IPS DF 4.7 (cell line): ENCODE data around the gene KLK11.

Source experiments
- DNase-seq: peaks from one replicate; pipeline ENCODE4 v3.0.0-alpha.2; 2013; ENCODE audit warnings: low spot score; ENCODE audit errors: extremely low read depth

KLK11 gene, protein sequence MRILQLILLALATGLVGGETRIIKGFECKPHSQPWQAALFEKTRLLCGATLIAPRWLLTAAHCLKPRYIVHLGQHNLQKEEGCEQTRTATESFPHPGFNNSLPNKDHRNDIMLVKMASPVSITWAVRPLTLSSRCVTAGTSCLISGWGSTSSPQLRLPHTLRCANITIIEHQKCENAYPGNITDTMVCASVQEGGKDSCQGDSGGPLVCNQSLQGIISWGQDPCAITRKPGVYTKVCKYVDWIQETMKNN

DNA sequence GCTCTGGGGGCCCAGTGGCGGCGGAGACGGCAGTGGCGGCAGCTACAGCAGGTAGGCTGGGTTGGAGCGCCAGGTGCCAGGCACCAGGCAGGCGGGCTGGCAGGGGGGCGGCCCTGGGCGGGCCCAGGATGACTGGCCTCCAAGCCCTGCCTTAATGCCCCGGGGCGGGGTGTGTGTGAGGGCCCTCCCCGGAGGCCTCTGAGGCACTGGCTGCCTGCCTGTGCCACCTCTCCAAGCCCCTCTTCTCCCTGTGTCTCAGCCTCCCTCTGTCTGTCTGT is at the start of gene KLK11:
KLK11 (minus strand) TSS at position 63 of the 278 bp plus-strand sequence. CDS start 985 bp downstream, outside the sequence.
- no peak for DNase-seq

DNA sequence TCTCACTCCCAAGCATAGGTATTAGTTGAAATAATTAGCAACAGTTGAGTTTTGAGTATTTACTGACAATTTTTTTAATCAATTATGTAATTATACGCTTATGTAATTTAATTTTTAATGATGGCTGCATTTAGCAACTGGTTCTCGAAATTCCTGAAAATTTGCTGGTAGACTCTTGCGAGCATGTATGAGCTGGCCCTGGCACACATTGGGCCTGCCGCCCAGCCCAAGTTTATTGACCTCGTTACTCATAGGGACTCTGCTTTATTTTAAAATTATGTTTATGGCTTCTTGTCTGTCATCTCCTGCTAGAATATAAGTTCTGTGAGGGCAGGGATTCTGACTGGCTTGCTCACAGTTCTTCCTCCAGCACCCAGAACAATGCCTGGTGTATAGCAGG is 49.6 kb upstream of the KLK11 start:
- no peak for DNase-seq

DNA sequence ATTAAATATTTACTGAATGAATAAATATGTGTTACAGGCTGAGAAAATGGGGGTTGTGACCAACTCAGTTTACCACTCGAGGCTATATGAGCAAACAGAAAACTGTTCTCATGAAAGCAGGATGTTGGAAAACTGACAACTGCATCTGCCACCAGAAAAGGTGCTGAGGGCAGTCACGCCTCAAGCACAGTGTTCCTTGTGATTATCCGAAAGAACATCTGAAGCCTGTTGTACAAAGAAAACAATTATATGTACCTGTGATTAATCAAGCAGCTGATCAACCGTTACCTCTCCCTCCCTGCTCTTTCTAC is 44.6 kb upstream of the KLK11 start:
- DNase-seq: no peak

DNA sequence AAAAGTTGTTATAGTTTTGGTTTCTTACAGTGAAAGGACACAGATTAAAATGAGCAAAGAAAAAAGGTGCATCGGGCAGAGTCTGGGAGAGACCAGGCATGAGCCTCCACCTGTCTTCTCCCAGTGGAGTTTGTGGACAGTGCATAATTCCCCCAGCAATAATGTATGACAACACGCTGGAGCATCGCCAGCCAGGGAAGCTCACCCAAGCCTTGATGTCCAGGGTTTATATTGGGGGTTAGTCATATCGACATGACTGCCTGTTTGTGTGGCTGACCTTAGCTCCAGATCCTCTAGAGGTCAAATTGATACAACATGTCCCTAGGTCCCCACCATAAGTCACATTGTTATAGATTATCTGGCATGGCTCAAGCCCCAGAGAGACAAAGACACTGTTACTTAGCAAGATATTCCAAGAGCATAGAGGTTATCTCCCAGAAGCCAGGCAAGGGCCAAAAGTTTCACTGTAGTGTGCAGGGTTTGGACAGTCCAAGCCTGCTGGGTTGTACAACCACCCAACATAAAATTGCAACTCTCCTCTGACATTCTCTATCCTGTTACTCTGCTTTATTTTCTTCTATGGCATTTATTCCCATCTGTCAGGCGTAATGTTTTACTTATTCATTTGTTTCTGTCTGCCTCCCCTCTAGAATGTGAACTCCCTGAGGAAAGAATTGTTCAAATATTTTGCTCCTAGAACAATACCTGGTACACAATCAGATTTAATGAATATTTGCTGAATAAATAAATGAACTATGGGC is 44.1 kb upstream of the KLK11 start:
- no peak for DNase-seq

DNA sequence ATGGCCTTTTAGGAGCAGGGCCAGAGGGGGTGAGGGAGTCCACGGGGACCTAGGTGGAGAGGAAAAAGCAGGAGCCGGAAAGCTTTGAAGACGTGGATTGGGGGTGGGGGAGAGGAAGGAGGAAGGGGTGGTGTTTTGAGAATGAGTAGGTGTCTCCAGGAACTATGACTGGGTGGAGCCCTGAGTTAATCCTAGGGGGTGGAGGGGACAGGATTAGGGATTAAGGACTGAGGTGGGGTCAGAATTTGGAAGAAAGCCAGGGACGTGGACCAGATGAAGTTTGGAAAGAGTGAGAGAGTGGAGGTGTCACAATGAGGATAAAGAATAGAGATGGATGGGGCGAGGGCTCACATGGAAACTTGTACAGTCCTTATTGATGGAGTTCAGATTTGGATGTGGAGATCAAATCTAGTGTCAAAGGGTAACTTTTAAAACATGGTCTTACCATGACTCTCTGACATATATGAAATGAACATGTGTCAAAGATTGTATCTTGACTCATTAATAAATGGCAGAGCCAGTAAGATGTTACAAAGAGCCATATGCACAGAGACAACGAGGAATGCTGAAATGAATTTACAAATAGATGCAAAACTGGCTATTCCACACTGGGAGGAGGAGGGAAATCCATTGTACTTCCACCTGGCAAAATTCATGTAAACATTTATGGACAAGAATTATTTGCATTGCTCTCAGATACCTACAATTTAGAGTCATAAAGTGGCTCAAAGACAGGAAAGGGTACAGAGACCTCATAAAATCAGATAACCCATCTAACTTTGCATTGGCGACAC is 40.2 kb upstream of the KLK11 start:
- DNase-seq: no peak

DNA sequence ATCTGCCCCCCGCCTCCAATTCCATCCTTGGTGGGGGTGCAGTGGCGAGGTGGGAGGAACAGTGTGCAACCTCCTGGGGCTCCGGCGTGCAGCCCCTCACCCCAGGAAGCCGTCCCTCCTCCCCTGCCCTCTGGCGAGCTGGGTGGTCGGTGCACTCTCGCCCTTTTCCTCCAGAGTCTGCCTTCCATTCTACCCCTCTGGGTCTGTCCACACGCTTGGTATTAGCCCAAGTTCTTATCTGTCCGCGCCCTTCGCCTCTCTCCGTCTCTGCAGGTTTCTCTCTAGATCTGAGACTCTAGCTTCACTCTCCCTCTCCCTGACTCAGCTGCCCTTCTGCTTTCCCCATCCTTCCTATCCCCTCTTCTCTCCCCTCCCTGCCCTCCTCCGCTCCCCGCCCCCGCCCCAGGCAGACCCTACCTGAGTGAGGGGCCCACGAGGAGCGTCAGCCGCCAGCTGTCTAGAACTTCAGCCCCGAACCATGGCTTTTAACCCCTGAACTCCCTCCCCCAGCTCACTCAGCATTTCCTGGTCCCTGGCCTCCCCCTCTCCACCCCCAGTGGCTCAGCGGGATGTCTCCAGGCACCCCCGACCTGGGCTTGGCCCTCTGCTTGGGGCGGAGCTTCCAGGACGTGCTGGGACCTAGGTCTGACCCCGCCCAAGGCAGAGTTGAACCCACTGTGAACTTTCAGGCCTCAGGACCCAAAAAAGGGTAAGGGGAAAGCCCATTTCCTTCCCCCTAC is 39.0 kb upstream of the KLK11 start:
- DNase-seq: no peak

DNA sequence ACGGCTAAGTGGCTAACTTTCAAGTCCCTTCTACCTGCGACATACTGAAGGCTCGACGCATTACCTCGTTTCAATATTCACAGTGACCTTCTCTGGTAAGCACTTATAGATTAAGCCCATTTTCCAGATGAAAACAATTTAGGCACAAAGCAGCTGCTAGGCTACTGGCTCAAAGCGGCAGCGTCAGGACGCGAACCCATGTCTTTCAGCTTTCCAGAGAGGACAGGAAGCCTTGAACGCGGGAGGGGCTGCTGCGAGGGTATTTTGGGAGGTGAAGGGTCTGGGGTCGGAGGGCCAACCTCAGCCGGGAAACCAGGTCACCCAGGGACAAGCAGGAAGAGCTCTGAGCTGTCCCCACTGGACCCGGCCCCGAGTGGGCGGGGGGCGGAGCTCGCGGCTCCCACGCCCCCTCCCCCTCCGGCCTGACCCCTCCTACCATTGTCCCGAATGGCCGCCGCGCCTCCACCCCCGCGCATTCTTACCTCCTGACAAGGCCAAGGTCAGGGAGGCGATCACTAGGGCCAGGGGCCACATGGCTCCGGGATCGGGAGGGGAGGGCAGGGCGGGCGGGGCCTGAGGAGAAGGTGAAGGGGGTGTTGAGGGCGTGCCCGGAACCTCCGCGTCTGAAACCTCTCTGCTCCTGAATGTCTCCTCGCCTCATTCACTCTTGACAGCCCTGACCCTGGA is 38.3 kb upstream of the KLK11 start, which contains the start of gene KLK13:
KLK13 (minus strand) TSS at position 559 of the 687 bp plus-strand sequence; CDS start at position 534, 25 bp downstream.
- DNase-seq: no peak

DNA sequence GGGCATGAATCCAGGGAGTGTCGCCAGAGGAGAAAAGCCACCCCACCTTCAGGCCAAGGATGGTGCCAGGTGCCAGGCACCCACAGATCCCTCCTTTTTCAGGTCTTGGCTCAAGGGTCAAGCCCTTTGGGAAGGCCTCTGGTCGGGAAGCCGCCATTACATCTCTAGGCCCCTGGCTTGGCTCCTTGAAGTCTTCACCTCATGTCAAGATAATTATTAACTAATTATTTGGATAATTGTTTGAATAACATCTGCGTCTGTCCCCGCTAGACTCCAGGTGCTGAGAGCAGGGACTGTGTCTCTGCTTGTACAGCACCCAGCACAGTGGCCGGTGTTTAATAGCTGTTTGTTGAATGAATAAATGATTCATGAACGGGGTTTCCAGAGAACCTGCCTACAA is 37.2 kb upstream of the KLK11 start:
- no peak for DNase-seq

DNA sequence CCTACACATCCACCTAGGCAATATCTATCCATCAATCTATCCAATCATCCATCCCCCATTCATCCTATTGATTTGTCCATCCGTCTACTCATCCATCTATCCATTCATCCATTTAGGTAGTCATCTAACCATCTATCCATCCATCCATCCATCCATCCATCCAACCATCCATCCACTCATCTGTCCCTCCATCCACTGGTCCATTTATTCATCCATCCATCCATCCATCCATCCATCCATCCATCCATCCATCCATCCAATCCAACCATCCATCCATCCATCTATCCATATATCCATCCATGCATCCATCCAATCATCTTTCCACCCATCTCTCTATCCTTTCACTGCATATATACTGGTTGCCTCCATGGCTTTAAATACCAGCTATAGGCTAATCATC is 34.6 kb upstream of the KLK11 start:
- DNase-seq: no peak

DNA sequence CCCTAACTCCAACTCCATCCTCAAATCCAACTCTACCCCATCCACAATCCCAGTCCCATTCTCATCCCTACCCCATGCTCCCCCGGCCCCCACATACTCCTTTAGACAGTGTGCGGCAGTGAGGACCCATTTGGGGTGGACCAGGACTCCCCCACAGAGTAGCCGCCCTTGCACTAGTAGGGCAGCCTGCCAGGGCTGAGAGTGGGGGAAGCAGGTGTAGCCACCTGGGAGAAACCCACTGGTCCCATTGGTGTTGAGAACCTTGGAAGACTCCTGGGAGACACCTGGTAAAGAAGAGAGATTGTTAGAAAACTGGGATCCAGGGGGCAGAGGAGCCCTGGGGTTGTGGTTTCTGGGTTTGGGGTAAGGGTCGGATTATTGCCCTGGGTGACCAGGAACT is 33.9 kb upstream of the KLK11 start:
- DNase-seq: no peak

DNA sequence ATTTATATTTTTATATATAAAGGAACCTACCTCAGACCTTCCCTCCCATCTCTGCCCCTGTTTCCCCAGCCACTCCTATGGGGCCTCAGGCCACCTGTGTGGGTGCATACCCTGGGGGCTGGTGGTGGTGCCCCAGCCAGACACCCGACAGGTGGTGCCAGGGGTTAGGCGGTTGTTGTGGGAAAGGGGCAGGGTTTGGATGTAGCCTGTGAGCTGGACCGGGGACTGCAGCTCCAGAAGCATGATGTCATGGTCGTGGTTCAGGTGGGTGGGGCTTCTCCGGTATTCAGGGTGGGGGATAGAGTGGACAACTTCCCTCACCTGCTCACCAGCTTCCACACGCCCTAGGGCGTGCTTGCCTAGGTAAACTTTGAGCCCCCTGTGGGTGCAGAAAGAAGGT is 33.3 kb upstream of the KLK11 start:
- DNase-seq: no peak

DNA sequence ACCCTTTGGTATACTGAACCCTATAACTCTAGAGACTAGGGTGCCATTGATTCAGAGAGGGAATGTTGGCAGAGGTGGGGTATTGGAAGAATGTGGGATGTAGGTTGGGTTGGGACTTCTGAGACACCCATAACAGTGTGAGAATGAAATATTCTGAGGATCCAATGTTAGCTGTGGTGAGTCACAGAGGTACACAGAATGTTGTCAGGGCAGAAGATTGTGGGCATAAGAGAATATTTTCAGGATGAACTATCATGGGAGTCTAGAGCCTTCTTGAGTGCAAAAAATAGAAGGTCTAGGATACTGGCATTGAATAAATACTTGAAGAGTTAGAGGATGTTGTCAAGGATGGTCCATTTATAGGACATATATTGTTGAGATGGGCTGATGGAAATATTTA is 29.4 kb upstream of the KLK11 start:
- no peak for DNase-seq

DNA sequence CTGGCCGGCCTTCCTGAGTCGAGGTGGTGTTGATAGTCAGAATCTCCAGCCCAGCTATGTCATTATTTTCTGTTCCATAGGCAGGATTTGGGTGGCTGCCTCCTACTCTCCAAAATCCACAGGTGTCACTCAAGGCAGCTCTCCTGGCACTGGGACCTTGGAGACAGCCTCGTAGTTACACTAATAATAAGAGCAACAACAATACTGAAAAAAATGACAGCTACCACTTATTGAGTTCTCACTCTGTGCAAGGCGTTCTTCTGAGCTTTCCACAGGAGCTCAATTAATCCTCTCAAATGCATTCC is 20.6 kb upstream of the KLK11 start:
- no peak for DNase-seq

DNA sequence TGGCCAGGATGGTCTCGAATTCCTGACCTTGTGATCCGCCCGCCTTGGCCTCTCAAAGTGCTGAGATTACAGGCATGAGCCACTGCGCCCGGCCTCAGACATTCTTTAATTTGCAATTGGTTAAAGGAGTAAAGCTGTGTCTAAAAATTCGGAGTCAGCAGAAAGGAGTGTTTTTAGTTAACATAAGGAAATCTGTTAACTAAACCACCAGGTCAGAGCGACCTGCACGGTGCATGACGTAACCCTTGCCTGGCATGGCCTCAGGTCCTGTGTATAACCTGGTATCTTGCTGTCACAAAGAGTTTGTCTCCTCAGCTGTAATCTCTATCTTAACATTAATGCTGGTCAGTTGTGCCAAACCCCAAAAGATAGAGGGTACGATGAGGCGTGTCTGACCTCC is 17.9 kb upstream of the KLK11 start:
- DNase-seq: no peak

DNA sequence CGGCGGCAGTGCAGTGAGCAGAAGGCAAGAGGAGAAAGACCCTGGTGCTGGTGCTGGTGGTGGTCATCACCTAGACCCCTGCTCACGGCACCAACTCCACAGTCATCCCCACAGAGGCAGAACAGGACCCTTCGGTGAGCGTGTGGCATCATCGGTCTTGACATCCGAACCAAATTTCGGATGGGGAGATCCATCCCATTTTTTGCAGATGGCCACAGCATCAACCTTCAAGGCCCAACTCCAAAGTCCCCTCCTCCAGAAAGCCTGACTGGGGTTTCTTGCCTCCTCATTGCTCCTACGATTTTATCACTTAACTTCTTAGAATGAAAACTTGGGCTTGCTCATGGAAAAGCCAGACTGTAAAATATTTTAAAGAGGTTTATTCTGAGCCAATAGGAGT is 17.1 kb upstream of the KLK11 start:
- DNase-seq: no peak

DNA sequence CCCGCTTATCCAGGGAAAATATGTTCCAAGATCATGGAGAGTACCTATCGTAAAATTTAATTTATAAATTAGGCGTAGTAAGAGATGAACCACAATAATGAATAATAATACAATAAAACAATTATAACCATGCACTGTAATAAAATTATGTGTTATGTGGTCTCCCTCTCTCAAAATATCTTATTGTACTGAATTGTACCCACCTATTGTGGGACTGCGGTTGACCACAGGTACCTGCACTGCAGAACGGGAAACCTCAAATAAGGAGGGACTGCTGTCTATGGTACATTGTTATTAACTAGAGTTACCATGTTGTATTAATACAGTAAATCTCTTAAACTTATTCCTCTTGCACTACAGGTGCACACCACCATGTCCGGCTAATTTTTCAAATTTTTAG is 13.7 kb upstream of the KLK11 start:
- DNase-seq: no peak

DNA sequence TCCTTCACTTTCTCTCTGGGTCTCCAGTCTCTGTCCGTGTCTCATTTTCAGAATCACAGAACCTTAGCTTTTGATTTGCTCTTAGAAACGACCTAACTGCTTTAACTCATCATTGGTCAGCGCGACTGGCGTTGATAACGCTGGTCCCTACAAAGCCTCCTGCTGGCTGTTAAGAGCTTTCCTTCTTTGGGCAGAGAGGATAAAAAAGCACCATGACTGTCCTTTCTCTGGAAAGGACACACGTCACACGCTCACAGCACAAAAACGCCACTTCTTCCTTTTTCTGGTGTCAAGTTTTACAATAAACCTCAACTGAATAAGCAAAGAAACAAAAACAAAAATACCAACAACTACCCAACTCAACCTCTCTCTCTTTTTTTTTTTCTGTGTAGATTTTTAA is 10.1 kb upstream of the KLK11 start:
- DNase-seq: no peak

DNA sequence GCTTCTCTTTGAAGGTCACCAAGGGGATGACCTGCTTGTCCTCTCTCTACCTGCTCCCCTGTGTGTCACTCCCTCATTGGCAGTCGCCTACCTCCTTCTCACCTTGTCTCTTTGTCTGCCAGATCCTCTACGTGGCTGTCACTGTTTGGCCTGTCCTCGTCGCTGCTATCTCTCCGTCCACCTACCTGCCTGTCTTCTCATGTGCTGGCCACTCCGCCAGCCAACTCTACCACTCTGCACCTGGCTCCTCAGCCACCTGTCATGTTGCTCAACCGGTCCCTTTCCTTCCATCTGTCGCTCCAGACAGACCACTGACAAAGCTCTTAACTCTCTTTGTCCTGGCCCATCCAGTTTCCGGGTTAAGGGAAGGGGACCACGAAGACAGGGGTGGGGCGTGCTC is 8.3 kb upstream of the KLK11 start, which contains the start of gene KLK12:
KLK12 (minus strand) TSS at position 299 of the 400 bp plus-strand sequence. CDS start 381 bp downstream, outside the sequence.
- DNase-seq: no peak

DNA sequence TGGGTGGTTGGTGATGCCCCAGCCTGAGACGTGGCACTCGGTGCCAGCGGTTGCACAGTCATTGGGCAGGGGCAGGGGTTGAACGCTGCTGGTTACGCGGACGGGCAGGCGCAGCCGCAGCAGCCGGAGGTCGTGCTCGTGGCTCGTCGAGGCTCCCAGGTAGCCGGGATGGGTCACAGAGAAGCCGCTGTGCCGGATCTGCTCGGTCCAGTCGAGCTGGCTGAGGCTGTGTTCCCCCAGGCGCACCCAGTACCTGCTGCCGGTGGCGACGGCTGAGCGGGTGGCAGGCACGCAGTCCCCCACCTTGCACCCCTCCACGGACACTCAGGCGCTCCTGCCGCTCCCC is 5.4 kb upstream of the KLK11 start:
- DNase-seq: no peak

DNA sequence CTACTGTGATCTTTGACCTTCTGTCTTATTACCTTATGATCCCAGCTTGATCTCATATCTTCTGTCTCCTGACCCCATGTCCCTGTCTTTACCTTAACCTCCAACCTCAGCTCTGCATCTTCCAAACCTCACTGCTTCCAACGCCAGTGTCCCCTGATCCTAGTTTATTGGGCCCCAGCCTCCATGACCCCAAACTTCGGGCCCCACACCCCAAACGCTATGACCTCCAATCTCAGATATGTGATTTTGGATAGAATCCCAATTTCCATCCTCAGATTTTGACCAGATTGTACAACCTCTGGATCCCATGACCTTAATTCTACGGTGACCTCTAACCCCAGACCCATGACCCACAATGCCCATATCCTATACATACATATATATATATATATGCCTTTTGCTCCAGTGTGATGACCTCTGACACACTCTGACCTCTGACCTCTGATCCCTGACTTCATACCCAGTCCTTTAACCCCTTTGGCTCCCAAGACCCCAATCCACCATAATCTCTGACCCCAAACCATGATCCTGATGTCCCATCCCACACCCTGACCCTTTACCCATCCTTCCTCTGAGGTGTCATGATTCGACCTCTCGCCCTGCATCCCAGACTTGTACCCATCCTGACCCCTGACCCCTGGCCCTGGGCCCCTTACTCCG is 4.9 kb upstream of the KLK11 start:
- no peak for DNase-seq

DNA sequence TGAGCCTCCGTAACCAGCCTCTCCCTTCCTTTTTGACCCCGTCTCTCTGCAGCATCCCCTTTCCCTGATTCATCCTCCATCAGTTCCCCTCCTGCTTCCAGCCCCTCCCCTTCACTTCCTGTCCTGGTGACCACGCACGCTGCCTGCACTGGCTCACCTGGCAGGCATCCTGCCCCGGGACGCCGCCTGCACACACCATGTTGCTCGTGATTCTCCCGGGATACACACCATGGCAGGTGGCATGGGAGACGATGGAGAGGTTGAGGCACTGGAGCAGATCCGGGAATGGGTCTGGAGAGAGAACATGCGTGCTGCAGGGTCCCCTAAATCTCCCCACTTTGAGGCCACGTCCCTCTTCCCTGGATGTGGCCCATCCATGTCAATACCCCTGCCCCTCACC is 4.2 kb upstream of the KLK11 start:
- DNase-seq: no peak
